H1 (cell line): Measurements from ENCODE around the gene FHIT. TPM values are rescaled to one million over a fixed set of nuclear protein-coding genes. Genes with fewer than 3 reads are reported as not detected.

Experiments used
- BCL11A ChIP-seq, 2 experiments: IDR thresholded peaks; one replicate each; pipeline ENCODE4 v1.6.1; 2011; ENCODE audit warnings: low read depth in 2 of 2, low read length in 2 of 2, mild to moderate bottlenecking in 2 of 2
- CHD2 ChIP-seq: IDR thresholded peaks from 2 replicates; pipeline ENCODE4 v1.6.1; 2012; ENCODE audit warnings: low read length, improper control_type of control experiment
- EGR1 ChIP-seq: IDR thresholded peaks from 2 replicates; pipeline ENCODE4 v1.6.1; 2011; ENCODE audit warnings: low read depth, low read length, borderline replicate concordance
- MAFK ChIP-seq: IDR thresholded peaks from 2 replicates; pipeline ENCODE4 v1.6.1; 2012; ENCODE audit warnings: low read depth, mild to moderate bottlenecking, improper control_type of control experiment, low read length
- SP4 ChIP-seq: IDR thresholded peaks from 2 replicates; pipeline ENCODE4 v1.6.1; 2012; ENCODE audit warnings: low read length, inconsistent platforms
- TAF7 ChIP-seq: optimal IDR thresholded peaks from 2 replicates; pipeline ENCODE3; 2011; ENCODE audit warnings: low read depth, mild to moderate bottlenecking, inconsistent platforms, low read length, moderate library complexity, borderline replicate concordance
- TCF12 ChIP-seq: IDR thresholded peaks from 2 replicates; pipeline ENCODE4 v1.6.1; 2011; ENCODE audit warnings: low read depth, mild to moderate bottlenecking, low read length
- polyA plus RNA-seq, 7 experiments: library from polyadenylated mRNA; depleted of rRNA in 3 of 7; stranded (reverse) in 5 of 7; unstranded in 2 of 7; fragments of >200 nt in 5 of 7; fragments of 200-250 nt in 2 of 7; gene quantifications; 1 replicate in 5 of 7; 2 replicates in 1 of 7; 4 replicates in 1 of 7; pipeline versions ENCODE4 v1.2.1 to v1.2.3, GENCODE V29; 2011 to 2013; ENCODE audit warnings: missing spikeins in 2 of 7, mixed read lengths in 2 of 7
- total RNA-seq: library from RNA; stranded (reverse); fragmentation: NEBNext Ultra II Directional; extraction: Animal tissue kit (Norgen Biotek cat#: 25700); gene quantifications from 2 replicates; pipeline ENCODE4 v1.2.1, GENCODE V29; 2021
- TF ChIP-seq, protein P1 (sequence below), 3 experiments: IDR thresholded peaks; 1 replicate in 2 of 3; 2 replicates in 1 of 3; pipeline versions ENCODE4 v1.5.1 to v1.6.1; 2011; ENCODE audit warnings: low read length in 3 of 3, mild to moderate bottlenecking in 3 of 3, inconsistent platforms in 2 of 3, low read depth in 1 of 3, moderate library complexity in 1 of 3; ENCODE audit not compliant: insufficient read depth in 1 of 3; ENCODE audit errors: control extremely low read depth in 1 of 3

Gene FHIT
- total and polyA plus RNA-seq, 2 of the 8 experiments (the other 6 are each of a cell fraction or from before 2014, with no cell fraction given): 1.2 to 3.2 TPM

DNA sequence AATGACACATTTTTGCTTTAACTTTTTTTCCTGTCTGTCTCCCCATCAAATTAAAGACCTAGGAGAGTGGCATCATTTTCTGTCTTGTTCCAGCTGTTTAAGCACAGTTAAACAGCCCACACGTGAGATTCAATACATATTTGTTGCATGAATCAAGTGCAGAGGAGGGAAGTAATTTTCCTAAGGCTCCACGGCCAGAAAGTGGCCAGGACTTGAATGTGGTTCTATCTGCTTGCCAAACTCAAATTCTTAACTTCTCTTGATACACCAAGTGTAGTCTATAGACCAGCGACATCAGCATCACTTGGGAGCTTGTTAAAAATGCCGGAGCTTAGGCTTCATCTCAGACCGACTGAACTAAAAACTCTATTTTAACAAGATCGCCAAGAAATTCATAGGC is 1476.6 kb downstream of the FHIT start (continued):
- TF ChIP-seq, protein P1, sequence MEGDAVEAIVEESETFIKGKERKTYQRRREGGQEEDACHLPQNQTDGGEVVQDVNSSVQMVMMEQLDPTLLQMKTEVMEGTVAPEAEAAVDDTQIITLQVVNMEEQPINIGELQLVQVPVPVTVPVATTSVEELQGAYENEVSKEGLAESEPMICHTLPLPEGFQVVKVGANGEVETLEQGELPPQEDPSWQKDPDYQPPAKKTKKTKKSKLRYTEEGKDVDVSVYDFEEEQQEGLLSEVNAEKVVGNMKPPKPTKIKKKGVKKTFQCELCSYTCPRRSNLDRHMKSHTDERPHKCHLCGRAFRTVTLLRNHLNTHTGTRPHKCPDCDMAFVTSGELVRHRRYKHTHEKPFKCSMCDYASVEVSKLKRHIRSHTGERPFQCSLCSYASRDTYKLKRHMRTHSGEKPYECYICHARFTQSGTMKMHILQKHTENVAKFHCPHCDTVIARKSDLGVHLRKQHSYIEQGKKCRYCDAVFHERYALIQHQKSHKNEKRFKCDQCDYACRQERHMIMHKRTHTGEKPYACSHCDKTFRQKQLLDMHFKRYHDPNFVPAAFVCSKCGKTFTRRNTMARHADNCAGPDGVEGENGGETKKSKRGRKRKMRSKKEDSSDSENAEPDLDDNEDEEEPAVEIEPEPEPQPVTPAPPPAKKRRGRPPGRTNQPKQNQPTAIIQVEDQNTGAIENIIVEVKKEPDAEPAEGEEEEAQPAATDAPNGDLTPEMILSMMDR (IDR thresholded peaks at IDR 0.05; ENCODE audit: control extremely low read depth in 1 of 3, insufficient read depth in 1 of 3, low read depth in 1 of 3, low read length in 3 of 3): no peak
- TF ChIP-seq TCF12 (no peak), MAFK (no peak), SP4 (no peak), BCL11A (IDR thresholded peaks at IDR 0.05; ENCODE audit: low read depth in 2 of 2, low read length in 2 of 2) (no peak), TAF7 (no peak), CHD2 (no peak), EGR1 (no peak)
